Heart left ventricle (tissue), 16 donors: Measurements from ENCODE around the gene TPST2. TPM values are rescaled to one million over a fixed set of nuclear protein-coding genes. Genes with fewer than 3 reads are reported as not detected.

Experiments used
- ATAC-seq, 4 donors: fragments of 200-7000 bp; cut with Tn5 transposase; one replicate each; pipeline ENCODE4 v1.9.1; 2020 to 2022; ENCODE audit warnings: moderate library complexity in 4 of 4, mild to moderate bottlenecking in 3 of 4, moderate number of reproducible peaks in 1 of 4
- DNase-seq, 5 donors: peaks; one replicate each; pipeline ENCODE4 v3.0.0-alpha.2; 2020
- H3K27ac ChIP-seq, 12 donors: fragments of 200-600 bp; sonication (generic) in 4 of 12; one replicate each; pipeline versions ENCODE4 v1.5.0 to v1.8.0; 2016 to 2022; ENCODE audit warnings: mild to moderate bottlenecking in 2 of 12
- H3K27me3 ChIP-seq, 9 donors: fragments of 200-600 bp; sonication (generic) in 2 of 9; one replicate each; pipeline versions ENCODE4 v1.5.1 to v1.8.0; 2016 to 2022; ENCODE audit warnings: mild to moderate bottlenecking in 3 of 9
- H3K36me3 ChIP-seq, 9 donors: fragments of 200-600 bp; sonication (generic) in 2 of 9; one replicate each; pipeline versions ENCODE4 v1.5.0 to v1.8.0; 2018 to 2022; ENCODE audit warnings: mild to moderate bottlenecking in 2 of 9
- H3K4me1 ChIP-seq, 12 donors: fragments of 200-600 bp; sonication (generic) in 4 of 12; one replicate each; pipeline versions ENCODE4 v1.5.0 to v1.8.0; 2016 to 2022; ENCODE audit warnings: mild to moderate bottlenecking in 3 of 12
- H3K4me3 ChIP-seq, 12 donors: fragments of 200-600 bp; sonication (generic) in 4 of 12; one replicate each; pipeline versions ENCODE4 v1.5.0 to v1.8.0; 2017 to 2022; ENCODE audit warnings: mild to moderate bottlenecking in 9 of 12, moderate library complexity in 4 of 12
- H3K9me3 ChIP-seq, 12 donors: fragments of 200-600 bp; sonication (generic) in 4 of 12; one replicate each; pipeline versions ENCODE4 v1.5.0 to v1.8.0; 2016 to 2022; ENCODE audit warnings: mild to moderate bottlenecking in 1 of 12
- CTCF ChIP-seq, 12 donors: fragments of 200-600 bp; sonication (generic) in 4 of 12; IDR thresholded peaks; one replicate each; pipeline versions ENCODE4 v1.5.0 to v1.8.0; 2018 to 2022; ENCODE audit warnings: antibody characterized with exemption in 12 of 12, mild to moderate bottlenecking in 5 of 12
- POLR2A ChIP-seq, 2 donors: fragments of 450-650 bp; IDR thresholded peaks; one replicate each; pipeline ENCODE4 v1.6.1; 2017; ENCODE audit warnings: antibody characterized with exemption in 2 of 2, mild to moderate bottlenecking in 2 of 2, moderate library complexity in 2 of 2
- WGBS, 4 donors: extraction: QIAGEN DNeasy Blood & Tissue Kit in 2 of 4; methylation state at CpG; one replicate each; pipeline versions ENCODE4 v1.1.5 to v1.1.7; 2013 to 2018; 5-methylcytosine and 5-hydroxymethylcytosine counted together
- intact Hi-C, 10 donors: fragments of 100-400 bp; cut with DNase I; formaldehyde crosslinking; loops; one replicate each; pipeline versions ENCODE4 v1.11.1 to v1.14.2; 2022
- polyA plus RNA-seq, 2 donors: library from polyadenylated mRNA; stranded (reverse); fragments of 200-250 nt; gene quantifications; one replicate each; pipeline ENCODE4 v1.2.3, GENCODE V29; 2013
- total RNA-seq, 9 donors: library from RNA; depleted of rRNA in 2 of 9; stranded (reverse); fragments of >200 nt in 2 of 9; fragmentation: NEBNext Ultra II Directional in 3 of 9; extraction: Animal tissue kit (Norgen Biotek cat#: 25700) in 3 of 9; gene quantifications; one replicate each; pipeline versions ENCODE4 v1.1.0 to v1.2.4, GENCODE V29; 2016 to 2023
- donor health status: ischemic (EF 13 %, LVEDD 7.1; RV severe dilation, severe dysfunction).
- donor health status: healthy with polysubstance abuse.
- donor health status: DM: no; HTN: yes; CAD: no.
- donor health status: DM: no; HTN: no; CAD: no.
- donor health status: ischemic (EF 25% LVEDD 6.9; RV normal size, moderate dysfunction).
- donor health status: ischemic (EF 25% LVEDD 5.7; RV mildly dilated, moderate dysfunction).
- donor health status: healthy.
- donor health status: DM: yes; HTN: yes; CAD: no.
- donor health status: ischemic (EF 35%, LVEDD 5.7; RV mildly dilated, moderate dysfunction).
- donor health status: nonischemic (EF 11% LVEDD 7.7; RV severe dilation, severe dysfunction).
- donor health status: DM: yes; HTN: yes; CAD: no.
- donor health status: PGD.
- donor health status: ischemic (EF 29% LVEDD 5.4; RV normal size, mild dysfunction).
- donor health status: nonischemic (EF 23%, LVEDD 6.1; RV moderate dilation, normal function).

The TPST2 gene
- total and polyA plus RNA-seq, 11 donors: 12.1 to 103 (median 25.2) TPM

- intact Hi-C loops: loop anchor here in 1 of 10 donors (5.0 kb wide), 1 partner anchor 33 kb away; the partner anchor contains the start of gene TPST2
- Histone ChIP-seq H3K4me3 (no peak overlapping the region), H3K4me1 (peaks cover 0 to 10% (median 0%) of the 10 kb centered on the region in 12 donors), H3K9me3 (no peaks in the 10 kb centered on the region), H3K36me3 (no peaks in the 10 kb centered on the region), H3K27me3 (no peaks in the 10 kb centered on the region), H3K27ac (no peak overlapping the region)
- no peak for ATAC-seq
- 84 to 89% (median 87%) methylated on average over 9 to 12 of the region's 12 CpGs for WGBS, 4 donors
- DNase-seq: no peak
- no peak for TF ChIP-seq POLR2A (IDR thresholded peaks at IDR 0.05)
- TF ChIP-seq CTCF (IDR thresholded peaks at IDR 0.05): no peak
Measured at GRCh38 chr22:26624803-26625202, 34.9 kb upstream of the TPST2 start.

GRCh38 chr22:26623984-26624383 lies 34.1 kb upstream of the TPST2 start:
- TF ChIP-seq POLR2A (IDR thresholded peaks at IDR 0.05) (no peak), CTCF (IDR thresholded peaks at IDR 0.05) (no peak)
- Histone ChIP-seq H3K9me3 (no peaks in the 10 kb centered on the region), H3K4me3 (no peak overlapping the region), H3K36me3 (no peaks in the 10 kb centered on the region), H3K4me1 (peaks cover 0 to 18% (median 3%) of the 10 kb centered on the region in 12 donors), H3K27me3 (no peaks in the 10 kb centered on the region), H3K27ac (no peak overlapping the region)
- intact Hi-C loops: no loop called here
- DNase-seq: no peak
- no peak for ATAC-seq
- 91 to 100% (median 95%) methylated on average over 1 of the region's 1 CpG for WGBS, 4 donors

GRCh38 chr22:26621663-26622062 lies 31.7 kb upstream of the TPST2 start, which contains the start of gene CRYBA4:
Gene CRYBA4, plus strand, starts transcription at chr22:26621963. Its CDS starts 634 bp downstream, at chr22:26622597.
- Histone ChIP-seq H3K27me3 (no peaks in the 10 kb centered on the region), H3K4me3 (no peak within 1 kb of the TSS), H3K27ac (no peak within 1 kb of the TSS), H3K4me1 (peaks cover 0 to 41% (median 4%) of the 10 kb centered on the region in 12 donors), H3K36me3 (no peaks in the 10 kb centered on the region), H3K9me3 (no peaks in the 10 kb centered on the region)
- DNase-seq (no peak), ATAC-seq (no peak)
- intact Hi-C loops: no loop called here
- 69 to 79% (median 74%) methylated on average over 7 of the region's 7 CpGs for WGBS, 4 donors
- no peak for TF ChIP-seq POLR2A (IDR thresholded peaks at IDR 0.05)
- no peak for TF ChIP-seq CTCF (IDR thresholded peaks at IDR 0.05)

- TF ChIP-seq CTCF (IDR thresholded peaks at IDR 0.05): no peak
- no peak for TF ChIP-seq POLR2A (IDR thresholded peaks at IDR 0.05)
- Histone ChIP-seq H3K27me3 (peaks cover 0 to 3% (median 0%) of the 10 kb centered on the region in 9 donors), H3K36me3 (no peaks in the 10 kb centered on the region), H3K9me3 (no peaks in the 10 kb centered on the region), H3K27ac (no peak overlapping the region), H3K4me3 (no peak overlapping the region), H3K4me1 (peaks cover 0 to 52% (median 4%) of the 10 kb centered on the region in 12 donors)
- intact Hi-C loops: no loop called here
- DNase-seq (no peak), ATAC-seq (no peak)
- 82 to 90% (median 86%) methylated on average over 2 of the region's 2 CpGs for WGBS, 4 donors
Measured at GRCh38 chr22:26620197-26620596, 30.3 kb upstream of the TPST2 start.
